NCI-H1048 (cell line): ENCODE measurements around the gene PRRT1B.
"Not testable (repeated sequence)": the region's sequence is repeated elsewhere in the genome, so short reads cannot be mapped to it uniquely, and the experiment has no call there.

ENCODE experiments used
- DNase-seq: peaks from one replicate; lab custom pipeline; 2025; lab: John Stamatoyannopoulos, UW

Gene PRRT1B

GRCh38 chr9:131522257-131523085 lies 22.9 kb upstream of the PRRT1B start:
- no peak for DNase-seq

DNA sequence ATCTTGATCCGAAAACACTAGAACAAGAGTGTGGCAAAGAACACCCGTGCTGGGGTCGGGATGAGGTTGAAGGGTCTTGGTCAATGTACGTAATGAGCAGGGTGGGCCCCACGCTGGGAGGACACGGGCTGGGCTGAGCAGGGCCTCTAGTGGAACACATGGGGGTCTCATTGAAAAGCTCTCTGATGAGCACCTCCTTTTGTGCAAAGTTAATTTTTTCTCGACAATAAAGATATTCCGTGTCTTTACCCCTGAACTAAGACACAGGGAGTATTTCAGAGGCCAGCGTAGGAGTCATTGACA lies 22.3 kb upstream of the PRRT1B start:
- DNase-seq = no peak

- DNase-seq = no peak
These were observed 21.6 kb upstream of the PRRT1B start for GRCh38 chr9:131523451-131524435.

DNA sequence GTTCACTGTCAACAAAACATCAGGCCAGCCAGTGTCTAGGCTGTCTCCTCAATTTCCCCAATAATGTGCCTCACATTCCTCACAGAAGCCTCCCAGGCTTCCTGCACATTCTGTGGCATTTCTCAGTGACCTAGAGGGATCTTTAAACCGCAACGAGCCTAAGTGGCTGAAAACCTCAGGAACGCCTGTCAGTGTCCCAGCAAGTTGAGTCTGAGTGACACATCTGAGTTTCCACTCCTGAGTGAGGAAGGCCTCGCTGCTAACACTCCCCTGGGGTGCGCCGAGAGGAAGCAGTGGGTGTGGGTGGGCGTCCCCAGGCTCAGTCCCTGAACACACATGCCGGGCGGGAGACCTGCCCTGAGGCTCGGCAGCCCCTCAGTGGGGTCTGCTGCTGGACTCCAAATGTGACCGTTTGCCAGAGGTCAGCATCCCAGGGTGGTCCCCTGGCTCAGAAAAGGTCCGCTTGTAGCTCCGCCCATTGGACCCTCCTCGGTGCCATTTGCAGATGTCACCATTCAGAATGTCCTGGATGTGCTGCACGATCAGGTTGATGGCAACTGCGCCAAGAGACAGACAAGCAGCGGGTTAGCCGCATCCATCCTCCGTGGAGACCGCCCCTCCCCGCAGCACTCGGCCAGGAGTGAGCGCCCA lies 20.5 kb upstream of the PRRT1B start:
- no peak for DNase-seq

GRCh38 chr9:131525643-131526565 lies 19.4 kb upstream of the PRRT1B start:
- DNase-seq = no peak

GRCh38 chr9:131528186-131528585 lies 17.1 kb upstream of the PRRT1B start:
- DNase-seq = no peak

DNA sequence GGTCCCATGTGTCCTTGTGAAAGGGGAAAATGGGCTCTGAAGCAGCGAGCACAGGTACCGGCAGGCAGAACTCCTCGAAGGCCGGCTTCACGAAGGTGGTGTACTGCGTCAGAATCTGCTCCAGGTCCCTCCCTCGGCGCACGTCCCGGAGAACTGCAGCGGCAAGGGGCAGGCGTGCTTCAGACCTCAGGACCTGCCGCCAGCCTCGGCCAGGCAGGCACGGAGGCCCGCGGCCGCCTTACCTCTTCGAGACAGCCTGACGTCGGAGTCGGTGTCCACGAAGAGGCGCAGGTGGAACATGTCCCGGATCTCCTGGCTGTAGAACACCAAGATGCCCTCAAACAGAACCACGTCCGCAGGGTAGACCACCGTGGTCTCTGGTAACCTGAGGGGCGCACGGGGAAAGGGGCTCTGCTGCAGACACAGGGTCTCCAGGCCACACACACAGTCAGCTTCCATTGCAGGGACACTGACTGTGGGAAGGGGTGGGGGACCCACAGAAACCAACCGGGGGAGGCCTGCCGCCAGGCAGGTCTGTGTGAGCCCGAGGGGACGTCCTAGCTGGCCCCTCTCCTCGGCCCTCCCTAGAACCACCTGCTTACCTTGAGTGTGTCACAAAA lies 16.3 kb upstream of the PRRT1B start:
- DNase-seq = no peak

DNA sequence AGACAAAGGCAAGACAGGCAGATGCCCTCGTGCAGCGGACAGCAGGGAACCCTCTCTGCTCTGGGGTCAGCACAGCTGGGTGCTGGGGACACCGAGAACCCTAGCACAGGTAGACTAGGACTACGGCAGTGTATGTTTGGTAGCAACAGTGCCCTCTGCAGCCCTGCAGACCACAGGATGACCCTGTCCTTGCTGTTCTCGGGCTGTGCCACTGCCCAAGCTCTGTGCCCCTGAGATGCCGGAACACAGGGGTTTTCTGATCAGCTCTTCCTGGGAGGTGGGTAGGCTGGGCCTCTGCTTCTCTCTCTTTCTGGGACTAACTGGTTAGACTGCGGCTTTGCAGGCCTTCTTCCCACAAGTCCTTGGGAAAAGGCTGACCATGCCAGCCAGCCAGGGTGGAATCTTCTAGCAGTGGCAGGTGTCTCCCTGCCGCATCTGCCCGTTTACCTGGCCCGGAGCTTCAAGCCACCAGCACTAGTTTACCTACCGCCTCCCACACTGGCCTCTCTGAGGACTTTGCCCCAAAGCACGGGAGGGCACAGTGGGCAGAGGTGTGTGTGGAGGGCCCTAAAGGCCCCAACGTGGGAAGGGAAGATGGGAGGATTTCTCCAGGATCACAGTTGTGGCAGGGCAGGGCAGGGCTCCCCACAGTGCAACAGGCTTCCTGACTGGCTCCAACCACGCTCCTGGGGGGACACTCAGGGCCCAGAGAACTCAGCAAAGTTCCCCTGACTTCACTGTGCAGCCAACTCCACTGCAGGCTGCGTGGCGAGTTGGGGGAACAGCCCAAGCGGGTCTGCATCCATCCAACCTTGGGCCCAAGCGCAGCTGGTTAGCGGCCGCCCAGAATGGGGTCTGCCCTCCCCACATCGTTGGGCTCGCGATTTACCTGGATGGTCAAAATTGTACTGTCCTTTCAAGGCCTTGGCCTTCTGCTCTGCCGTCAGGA lies 15.5 kb upstream of the PRRT1B start:
- DNase-seq = no peak

DNA sequence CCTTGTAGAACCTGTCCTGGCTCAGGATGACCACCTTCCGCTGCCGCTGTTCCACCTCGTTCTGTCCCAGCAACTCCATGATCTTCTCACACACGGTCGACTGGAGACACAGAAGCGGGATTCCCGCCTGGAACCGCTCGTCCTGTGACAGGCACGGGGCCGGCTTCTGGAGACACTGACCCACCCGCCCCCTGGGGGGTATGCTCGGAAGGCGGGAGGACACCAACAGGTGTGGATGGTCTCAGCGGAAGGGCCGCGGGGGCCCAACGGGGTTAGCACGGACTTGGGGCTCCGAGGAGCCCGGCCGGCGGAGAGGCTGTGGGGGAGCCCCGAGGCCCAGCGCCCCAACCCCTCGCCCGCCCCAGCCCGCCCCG lies 14.8 kb upstream of the PRRT1B start:
- DNase-seq = no peak

GRCh38 chr9:131530920-131531832 lies 14.1 kb upstream of the PRRT1B start, which contains the start of gene UCK1:
Gene UCK1 (minus strand): TSS chr9:131531263. CDS start chr9:131531174, 89 bp downstream.
- DNase-seq = peak; percentile 57

DNA sequence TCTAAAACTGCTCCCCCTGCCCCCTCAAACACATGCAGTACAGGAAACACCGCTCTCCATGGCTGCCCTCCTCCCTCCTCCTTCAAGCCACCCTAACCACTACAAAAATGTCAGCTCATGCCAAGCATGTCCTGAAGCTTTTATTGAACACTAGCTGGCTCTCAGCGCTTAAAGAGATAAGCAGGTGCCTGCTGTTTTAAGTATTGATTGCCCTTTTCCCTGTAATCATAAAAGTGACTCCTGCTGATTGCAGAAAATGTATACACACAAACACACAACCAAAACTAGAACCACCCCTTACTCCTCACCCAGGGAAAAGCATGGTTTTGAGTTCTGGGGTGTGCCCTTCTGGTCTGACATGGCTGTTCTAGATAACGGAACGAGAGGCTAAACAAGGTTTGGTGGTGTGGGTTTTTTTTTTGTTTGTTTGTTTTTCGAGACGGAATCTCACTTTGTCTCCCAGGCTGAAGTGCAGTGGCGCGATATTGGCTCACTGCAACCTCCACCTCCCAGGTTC lies 10.5 kb upstream of the PRRT1B start:
- no peak for DNase-seq

DNA sequence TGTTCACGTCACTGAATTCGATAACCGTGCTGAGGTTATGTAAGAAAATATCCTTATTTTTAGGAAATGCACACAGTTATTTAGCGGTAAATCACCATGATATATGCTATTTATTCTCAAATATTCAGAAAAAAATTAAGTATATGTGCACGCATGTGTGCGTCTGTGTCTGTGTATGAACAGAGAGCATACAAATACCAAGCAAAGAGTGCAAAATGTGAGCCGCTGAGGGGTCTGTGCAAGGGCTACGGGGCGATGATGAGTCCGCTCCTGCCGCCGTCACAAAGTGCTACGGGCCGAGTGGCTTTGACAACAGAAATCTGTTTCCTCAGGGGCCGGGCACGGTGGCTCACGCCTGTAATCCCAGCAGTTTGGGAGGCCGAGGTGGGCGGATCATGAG lies 7.4 kb upstream of the PRRT1B start:
- no peak for DNase-seq

DNA sequence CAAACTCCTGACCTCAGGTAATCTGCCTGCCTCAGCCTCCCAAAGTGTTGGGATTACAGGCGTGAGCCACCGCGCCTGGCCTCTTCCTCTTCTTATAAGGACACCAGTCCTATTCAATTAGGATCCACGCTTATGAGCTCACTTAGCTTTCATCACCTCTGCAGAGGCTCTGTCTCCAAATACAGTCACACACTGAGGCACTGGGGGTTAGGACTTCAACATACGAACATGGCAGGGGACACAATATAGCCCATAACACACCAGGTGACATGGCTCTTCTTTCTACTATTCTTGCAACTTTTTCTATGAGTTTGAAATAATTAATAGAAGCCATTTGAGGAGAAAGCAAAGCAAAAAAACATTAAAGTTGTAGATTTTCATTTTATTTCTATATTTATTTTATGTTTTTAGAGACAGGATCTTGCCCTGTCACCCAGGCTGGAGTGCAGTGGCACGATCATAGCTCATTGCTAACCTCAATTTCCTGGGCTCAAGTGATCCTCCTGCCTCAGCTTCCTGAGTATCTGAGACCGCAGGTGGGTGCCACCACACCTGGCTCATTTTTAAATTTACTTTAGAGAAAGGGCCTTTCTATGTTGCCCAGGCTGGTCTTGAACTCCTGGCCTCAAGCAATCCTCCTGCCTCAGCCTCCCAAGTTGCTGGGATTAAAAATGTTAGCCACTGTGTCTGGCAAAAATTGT lies 6.0 kb upstream of the PRRT1B start:
- no peak for DNase-seq

DNA sequence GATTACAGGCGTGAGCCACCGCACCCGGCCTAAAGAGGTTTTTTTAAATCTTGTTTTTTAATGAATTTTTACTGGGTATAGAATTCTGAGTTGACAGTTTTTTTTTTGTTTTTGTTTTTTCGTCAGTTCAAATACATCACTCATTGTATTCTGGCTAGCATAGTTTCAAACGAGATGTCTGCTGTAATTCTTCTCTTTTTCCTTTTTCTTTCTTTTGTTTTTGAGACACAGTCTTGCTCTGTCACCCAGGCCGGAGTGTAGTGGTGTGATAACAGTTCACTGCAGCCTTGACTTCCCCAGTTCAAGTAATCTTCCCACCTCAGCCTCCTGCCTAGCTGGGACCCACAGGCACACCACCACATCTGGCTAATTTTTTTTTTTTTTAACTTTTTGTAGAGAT lies 2.2 kb upstream of the PRRT1B start:
- DNase-seq = no peak

- no peak for DNase-seq
These were observed 538 bp downstream of the PRRT1B start for GRCh38 chr9:131545786-131546335.

DNA sequence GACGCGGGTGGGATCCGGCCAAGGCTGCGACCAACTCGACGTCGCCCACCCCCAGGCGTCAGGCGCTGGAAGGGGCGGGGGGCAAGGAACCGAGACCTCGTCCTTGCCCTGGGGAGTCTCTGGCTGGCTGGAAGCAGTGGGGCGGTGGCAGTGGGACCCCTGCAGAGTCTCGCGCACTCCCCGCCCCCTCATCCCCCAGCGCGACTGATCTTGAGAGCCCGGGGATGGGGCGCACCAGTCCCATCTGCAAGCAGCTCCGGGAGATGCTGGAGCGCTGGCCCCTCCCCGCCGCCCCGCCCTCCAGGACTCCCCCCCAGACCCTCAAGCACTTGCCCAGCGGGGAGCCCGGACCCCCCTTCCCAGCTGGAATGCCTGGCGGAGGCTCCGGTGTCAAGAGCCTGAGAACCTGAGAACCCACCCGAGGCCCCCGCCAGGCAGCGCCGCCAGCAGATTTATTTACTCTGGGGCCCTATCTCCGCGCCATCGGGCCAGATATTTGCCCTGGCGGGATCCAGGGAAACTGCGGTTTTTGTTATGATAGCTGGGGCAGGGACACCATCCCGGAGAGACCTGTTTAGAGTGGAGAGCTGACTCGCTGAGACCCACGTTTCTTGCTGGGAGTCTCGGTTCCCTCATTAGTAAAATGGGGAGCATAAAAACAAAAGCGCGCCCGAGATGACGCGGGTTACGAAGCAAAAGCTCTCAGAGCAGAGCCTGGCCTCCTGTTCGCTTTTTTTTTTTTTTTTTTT lies 1.2 kb downstream of the PRRT1B start:
- DNase-seq = no peak

- DNase-seq = not testable (repeated sequence)
These were observed 3.9 kb downstream of the PRRT1B start for GRCh38 chr9:131549186-131549585.
